Occipital lobe (tissue), 2 donors: ENCODE measurements around the gene TFB1M. TPM values are rescaled to one million over a fixed set of nuclear protein-coding genes. Genes with fewer than 3 reads are reported as not detected.
"Not testable (repeated sequence)": the region's sequence is repeated elsewhere in the genome, so short reads cannot be mapped to it uniquely, and the experiment has no call there.

Experiments used
- DNase-seq: peaks from one replicate; lab custom pipeline; 2025; lab: John Stamatoyannopoulos, UW
- total RNA-seq: library from RNA; depleted of rRNA; stranded (reverse); fragments of >200 nt; gene quantifications from one replicate; pipeline ENCODE4 v1.2.3, GENCODE V29; 2014

The TFB1M gene
- total RNA-seq, 1 donor from 2014 or later = 17.2 TPM

- DNase-seq = no peak
These were observed 10.9 kb downstream of the TFB1M start for GRCh38 chr6:155303361-155303870.

GRCh38 chr6:155301867-155302266, 12.4 kb downstream of the TFB1M start:
- no peak for DNase-seq

DNA sequence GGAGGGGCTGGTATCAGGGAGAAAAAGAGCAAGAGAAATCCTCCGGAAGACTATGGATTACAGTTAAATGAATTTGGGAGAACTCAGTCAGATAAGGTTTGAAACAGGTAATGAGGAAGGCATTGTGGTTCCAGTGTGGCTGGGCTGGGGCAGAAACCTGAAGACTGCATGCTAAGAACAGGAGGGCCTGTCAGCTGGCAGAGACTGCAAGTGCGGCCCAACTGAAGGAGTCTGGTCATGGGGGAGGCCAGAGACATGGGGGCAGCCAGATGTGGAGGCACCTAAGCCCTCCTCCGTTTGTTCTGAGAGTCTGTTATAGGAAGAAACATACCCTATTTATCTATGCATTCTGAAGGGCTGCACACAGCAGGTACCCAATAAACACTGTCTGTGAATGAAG, 16.6 kb downstream of the TFB1M start:
- no peak for DNase-seq

- no peak for DNase-seq
These were observed 21.6 kb downstream of the TFB1M start for GRCh38 chr6:155292711-155293110.

DNA sequence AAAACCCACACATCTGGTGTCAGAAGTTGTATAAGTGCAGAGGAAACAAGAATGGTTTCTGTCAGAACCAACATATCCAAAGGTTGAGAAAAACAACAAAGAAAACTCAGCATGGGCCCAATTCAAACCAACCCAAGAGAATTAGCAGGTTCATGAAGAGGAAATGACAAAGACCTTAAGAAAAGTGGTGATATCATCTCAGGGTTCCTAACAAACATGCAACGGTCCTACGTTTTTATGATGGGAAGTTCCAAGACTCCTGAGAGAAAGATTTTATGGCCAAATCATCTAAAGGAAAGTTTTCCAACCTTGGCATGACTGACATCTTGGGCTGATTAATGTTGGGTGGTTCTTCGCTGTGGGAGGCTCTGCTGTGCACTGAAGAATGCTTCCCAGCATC, 23.0 kb downstream of the TFB1M start:
- DNase-seq = no peak

GRCh38 chr6:155290491-155290890, 23.8 kb downstream of the TFB1M start:
- no peak for DNase-seq

GRCh38 chr6:155287762-155288161, 26.5 kb downstream of the TFB1M start:
- no peak for DNase-seq

- no peak for DNase-seq
These were observed 29.5 kb downstream of the TFB1M start for GRCh38 chr6:155284775-155285174.

GRCh38 chr6:155278319-155279049, 35.8 kb downstream of the TFB1M start:
- DNase-seq = no peak

- DNase-seq = no peak
These were observed 37.6 kb downstream of the TFB1M start for GRCh38 chr6:155276638-155277037.

- DNase-seq = peak; percentile 35
These were observed 38.3 kb downstream of the TFB1M start for GRCh38 chr6:155275808-155276480.

DNA sequence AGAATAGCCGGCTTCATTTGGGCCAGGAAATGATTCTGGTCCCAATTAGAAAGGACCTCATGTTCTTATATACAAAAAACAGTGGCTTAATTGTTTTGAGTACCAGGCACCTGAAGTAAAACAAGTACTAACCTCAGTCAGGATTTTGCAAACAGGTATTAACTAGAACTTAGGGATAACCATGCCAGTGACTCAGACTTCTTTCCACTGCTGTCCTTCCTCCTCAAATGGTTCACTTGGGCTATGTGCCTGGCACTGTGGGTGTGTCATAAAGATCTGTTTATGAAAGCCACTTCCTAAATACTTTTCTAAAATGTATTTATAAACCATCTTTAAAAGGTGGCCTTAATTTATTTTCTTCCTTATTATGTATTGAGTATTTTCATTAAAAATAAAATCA, 39.8 kb downstream of the TFB1M start:
- no peak for DNase-seq

DNA sequence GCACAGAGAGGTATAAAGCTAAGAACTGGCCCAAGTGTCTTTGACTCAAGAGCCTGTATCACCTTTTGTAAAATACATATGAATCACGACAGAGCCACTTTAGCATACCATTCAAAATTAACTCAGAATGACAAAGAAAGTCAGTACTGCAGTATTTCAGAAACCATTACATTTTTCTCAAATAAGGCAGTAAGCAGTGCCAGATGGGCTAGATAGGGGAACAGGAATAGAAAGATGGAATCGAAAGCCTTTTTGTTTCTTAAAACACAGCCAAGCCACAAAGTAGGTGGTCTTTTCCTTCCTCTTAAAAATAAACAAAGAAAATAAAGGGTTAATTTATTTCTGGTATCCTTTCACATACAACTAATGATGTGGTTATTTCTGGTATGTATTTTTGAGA, 40.2 kb downstream of the TFB1M start:
- DNase-seq = no peak

- no peak for DNase-seq
These were observed 40.9 kb downstream of the TFB1M start for GRCh38 chr6:155273431-155273830.

DNA sequence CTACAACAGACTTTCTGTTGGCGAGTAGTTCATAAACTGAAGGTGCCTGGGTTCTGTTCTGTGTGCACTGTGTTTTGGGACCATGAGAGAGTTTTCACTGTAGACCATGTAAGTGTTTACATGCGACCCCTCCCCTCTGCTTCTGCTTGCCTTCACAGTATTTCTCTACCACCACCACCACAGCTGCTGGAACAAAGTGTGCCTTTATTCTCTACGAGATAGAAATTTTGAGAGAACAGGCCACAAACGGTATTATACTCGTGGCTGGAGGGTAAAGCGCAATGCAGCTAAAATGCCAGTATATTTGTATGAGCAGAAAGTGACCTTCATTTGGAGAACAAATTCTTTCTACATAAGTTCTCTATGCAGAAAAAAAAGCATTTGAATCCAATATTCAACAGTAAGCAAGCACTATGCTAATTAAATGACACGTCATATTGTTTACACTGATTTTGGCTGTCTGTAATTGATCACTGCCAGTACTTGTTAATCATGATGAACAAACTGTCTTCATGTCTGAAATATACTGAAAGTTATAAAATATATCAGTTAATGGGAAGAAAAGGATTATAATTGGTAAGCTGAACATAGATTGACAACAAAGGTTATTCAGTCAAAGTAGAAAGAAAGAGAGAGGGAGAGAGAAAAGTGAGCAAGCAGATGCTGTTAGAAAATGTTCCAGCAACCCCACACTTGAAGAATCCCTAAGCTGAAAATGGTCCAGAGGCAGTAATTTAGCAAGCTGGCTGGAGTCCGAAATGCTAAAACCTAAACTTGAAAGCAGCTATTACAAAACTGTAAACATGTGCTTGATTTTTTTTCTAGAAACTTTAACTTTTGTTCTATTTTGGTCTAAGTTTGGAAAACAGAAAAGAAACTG, 41.7 kb downstream of the TFB1M start:
- DNase-seq = no peak

GRCh38 chr6:155271145-155271544, 43.1 kb downstream of the TFB1M start:
- no peak for DNase-seq

GRCh38 chr6:155270561-155271091, 43.7 kb downstream of the TFB1M start:
- no peak for DNase-seq

GRCh38 chr6:155269765-155270164, 44.5 kb downstream of the TFB1M start:
- no peak for DNase-seq

DNA sequence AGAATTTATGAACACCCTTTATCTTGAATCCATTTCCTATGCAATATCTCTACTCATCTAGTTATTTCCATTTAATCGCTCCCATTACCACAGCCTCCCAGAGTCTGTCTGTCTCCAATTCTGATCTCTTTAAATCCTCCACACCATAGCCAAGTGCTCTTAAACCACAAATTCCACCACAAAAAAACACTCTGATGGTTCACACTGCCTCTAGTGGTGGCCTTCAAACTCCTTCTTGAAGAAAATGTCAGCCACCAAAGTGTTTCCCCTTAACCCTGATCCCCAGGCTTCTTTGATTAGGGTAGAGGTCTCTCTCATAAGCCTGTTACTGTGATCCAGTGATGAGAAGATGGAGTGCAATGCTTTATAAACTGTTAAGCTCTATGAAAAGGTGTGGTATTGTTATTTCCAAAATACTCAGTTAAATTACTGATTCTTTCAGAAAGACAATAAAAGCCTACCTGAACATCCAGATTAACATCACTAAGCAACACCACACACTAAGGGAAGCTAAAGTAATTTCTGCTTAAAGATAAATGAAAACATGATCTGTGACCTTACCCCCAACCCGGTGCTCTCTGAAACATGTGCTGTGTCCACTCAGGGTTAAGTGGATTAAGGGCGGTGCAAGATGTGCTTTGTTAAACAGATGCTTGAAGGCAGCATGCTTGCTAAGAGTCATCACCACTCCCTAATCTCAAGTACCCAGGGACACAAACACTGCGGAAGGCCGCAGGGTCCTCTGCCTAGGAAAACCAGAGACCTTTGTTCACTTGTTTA, 46.0 kb downstream of the TFB1M start:
- DNase-seq = not testable (repeated sequence)

- DNase-seq = no peak
These were observed 46.9 kb downstream of the TFB1M start for GRCh38 chr6:155267411-155267810.
